ENCODE measurements around the gene ERC2. TPM values are rescaled to one million over a fixed set of nuclear protein-coding genes. Genes with fewer than 3 reads are reported as not detected.
A peak's percentile ranks its signal among the peaks of the same experiment; 100 is the strongest.

Gene ERC2
- total RNA-seq, 1 donor: 0.36 TPM

GRCh38 chr3:56144805-56145204, 323.5 kb downstream of the ERC2 start:
- no peak for TF ChIP-seq CTCF (IDR thresholded peaks at IDR 0.05; ENCODE audit: extremely low read depth, low read depth, low read length)
- no peak overlapping the region for H3K4me2 ChIP-seq (ENCODE audit: insufficient read depth, low read length)
- H3K27me3 ChIP-seq (ENCODE audit: insufficient read depth, low read length): peaks cover 5% of the 10 kb centered on the region
- H3K36me3 ChIP-seq (ENCODE audit: insufficient read depth, low read length): no peaks in the 10 kb centered on the region
- H4K20me1 ChIP-seq (ENCODE audit: insufficient read depth, low read length): no peaks in the 10 kb centered on the region
- no peaks in the 10 kb centered on the region for H3K79me2 ChIP-seq (ENCODE audit: insufficient read depth, low read length)
- no peak overlapping the region for H2AFZ ChIP-seq (ENCODE audit: low read length)
- no peak for DNase-seq (ENCODE audit: insufficient read length, low spot score, missing footprints)
- H3K4me3 ChIP-seq (ENCODE audit: insufficient read depth, low read length): no peak overlapping the region
- H3K27ac ChIP-seq (ENCODE audit: low read depth, low read length): no peak overlapping the region
- no peaks in the 10 kb centered on the region for H3K4me1 ChIP-seq (ENCODE audit: insufficient read depth, low read length)
- H3K9me3 ChIP-seq (ENCODE audit: low read depth, low read length): no peaks in the 10 kb centered on the region

- Histone ChIP-seq H3K9me3 (ENCODE audit: low read depth, low read length) (no peaks in the 10 kb centered on the region), H3K27ac (ENCODE audit: low read depth, low read length) (no peak overlapping the region), H3K27me3 (ENCODE audit: insufficient read depth, low read length) (no peaks in the 10 kb centered on the region), H3K4me2 (ENCODE audit: insufficient read depth, low read length) (peak overlapping the region; percentile 13), H3K4me3 (ENCODE audit: insufficient read depth, low read length) (no peak overlapping the region), H3K36me3 (ENCODE audit: insufficient read depth, low read length) (no peaks in the 10 kb centered on the region), H3K79me2 (ENCODE audit: insufficient read depth, low read length) (no peaks in the 10 kb centered on the region), H2AFZ (ENCODE audit: low read length) (no peak overlapping the region), H3K4me1 (ENCODE audit: insufficient read depth, low read length) (peaks cover 29% of the 10 kb centered on the region), H4K20me1 (ENCODE audit: insufficient read depth, low read length) (no peaks in the 10 kb centered on the region)
- no peak for TF ChIP-seq CTCF (IDR thresholded peaks at IDR 0.05; ENCODE audit: extremely low read depth, low read depth, low read length)
- DNase-seq (ENCODE audit: insufficient read length, low spot score, missing footprints): peak; percentile 43
Observed at GRCh38 chr3:56137415-56137814, 330.9 kb downstream of the ERC2 start.

- H3K4me3 ChIP-seq (ENCODE audit: insufficient read depth, low read length): no peak overlapping the region
Observed at GRCh38 chr3:56136514-56136913, 331.8 kb downstream of the ERC2 start.

DNA sequence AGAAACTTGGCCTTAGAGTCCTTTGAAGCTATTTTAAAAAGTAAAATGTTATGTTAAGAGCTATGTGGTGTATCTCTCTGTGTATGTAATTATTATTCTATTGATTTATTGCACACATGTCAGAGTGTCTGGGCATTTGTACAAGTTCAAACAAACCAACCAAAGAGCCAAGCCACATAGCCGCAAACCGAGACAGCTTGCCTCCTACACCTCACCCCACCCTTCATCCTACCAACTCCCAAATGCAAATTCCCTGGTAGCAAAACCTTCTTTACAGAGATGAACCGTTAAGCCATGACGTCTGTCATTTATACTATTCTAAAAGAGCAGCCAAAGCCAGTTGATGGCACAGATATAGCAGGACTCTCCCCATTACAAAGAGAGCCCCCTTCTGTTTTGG, 332.3 kb downstream of the ERC2 start:
- Histone ChIP-seq H3K36me3 (ENCODE audit: insufficient read depth, low read length) (no peaks in the 10 kb centered on the region), H2AFZ (ENCODE audit: low read length) (no peak overlapping the region), H4K20me1 (ENCODE audit: insufficient read depth, low read length) (no peaks in the 10 kb centered on the region), H3K4me3 (ENCODE audit: insufficient read depth, low read length) (no peak overlapping the region), H3K27ac (ENCODE audit: low read depth, low read length) (no peak overlapping the region), H3K79me2 (ENCODE audit: insufficient read depth, low read length) (no peaks in the 10 kb centered on the region), H3K9me3 (ENCODE audit: low read depth, low read length) (no peaks in the 10 kb centered on the region), H3K4me1 (ENCODE audit: insufficient read depth, low read length) (peaks cover 40% of the 10 kb centered on the region), H3K4me2 (ENCODE audit: insufficient read depth, low read length) (no peak overlapping the region), H3K27me3 (ENCODE audit: insufficient read depth, low read length) (no peaks in the 10 kb centered on the region)
- no peak for DNase-seq (ENCODE audit: insufficient read length, low spot score, missing footprints)
- no peak for TF ChIP-seq CTCF (IDR thresholded peaks at IDR 0.05; ENCODE audit: extremely low read depth, low read depth, low read length)

More at GRCh38 chr3:56136514-56136913, 331.8 kb downstream of the ERC2 start:
- Histone ChIP-seq H3K9me3 (ENCODE audit: low read depth, low read length) (no peaks in the 10 kb centered on the region), H2AFZ (ENCODE audit: low read length) (no peak overlapping the region), H3K4me2 (ENCODE audit: insufficient read depth, low read length) (no peak overlapping the region), H4K20me1 (ENCODE audit: insufficient read depth, low read length) (no peaks in the 10 kb centered on the region), H3K79me2 (ENCODE audit: insufficient read depth, low read length) (no peaks in the 10 kb centered on the region), H3K27me3 (ENCODE audit: insufficient read depth, low read length) (no peaks in the 10 kb centered on the region), H3K27ac (ENCODE audit: low read depth, low read length) (no peak overlapping the region), H3K36me3 (ENCODE audit: insufficient read depth, low read length) (no peaks in the 10 kb centered on the region), H3K4me1 (ENCODE audit: insufficient read depth, low read length) (peaks cover 38% of the 10 kb centered on the region)
- no peak for TF ChIP-seq CTCF (IDR thresholded peaks at IDR 0.05; ENCODE audit: extremely low read depth, low read depth, low read length)
- no peak for DNase-seq (ENCODE audit: insufficient read length, low spot score, missing footprints)

All from osteoblast (primary cell).